ENCODE results near the gene GNB5. TPM values are rescaled to one million over a fixed set of nuclear protein-coding genes. Genes with fewer than 3 reads are reported as not detected.

GNB5 gene
- total RNA-seq, 1 experiment from 2014 or later = 58.7 TPM

GRCh38 chr15:52218371-52218770, 27.2 kb upstream of the GNB5 start:
- DNase-seq (ENCODE audit: low read depth, low spot score) (no peak), ATAC-seq (no peak)
- Histone ChIP-seq H3K27ac (ENCODE audit: low read length) (no peak overlapping the region), H3K36me3 (ENCODE audit: control insufficient read depth, insufficient read depth, low read length) (peaks cover 4% of the 10 kb centered on the region; the same call in 1 of the 2 replicates), H3K27me3 (ENCODE audit: control insufficient read depth, insufficient read depth, low read length) (no peaks in the 10 kb centered on the region), H3K4me1 (ENCODE audit: control insufficient read depth, insufficient read depth, low read length) (no peaks in the 10 kb centered on the region), H3K9me3 (ENCODE audit: control insufficient read depth, insufficient read depth, low read depth, low read length) (no peaks in the 10 kb centered on the region), H3K4me3 (ENCODE audit: low read depth in 2 of 2, low read length in 2 of 2) (no peak overlapping the region)
- CTCF ChIA-PET = no interaction called here
- POLR2A ChIA-PET = no interaction called here
- no TSS peak for BruUV-seq (replicated peaks)
- intact Hi-C loops (cut with micrococcal nuclease; ENCODE audit: unreplicated experiment) (no loop called here), in situ Hi-C loops (cut with HindIII; ENCODE audit: low pct_unique_long_range_greater_than_20kb, low sequenced_read_pairs) (no loop called here)
- TF ChIP-seq, protein P1, sequence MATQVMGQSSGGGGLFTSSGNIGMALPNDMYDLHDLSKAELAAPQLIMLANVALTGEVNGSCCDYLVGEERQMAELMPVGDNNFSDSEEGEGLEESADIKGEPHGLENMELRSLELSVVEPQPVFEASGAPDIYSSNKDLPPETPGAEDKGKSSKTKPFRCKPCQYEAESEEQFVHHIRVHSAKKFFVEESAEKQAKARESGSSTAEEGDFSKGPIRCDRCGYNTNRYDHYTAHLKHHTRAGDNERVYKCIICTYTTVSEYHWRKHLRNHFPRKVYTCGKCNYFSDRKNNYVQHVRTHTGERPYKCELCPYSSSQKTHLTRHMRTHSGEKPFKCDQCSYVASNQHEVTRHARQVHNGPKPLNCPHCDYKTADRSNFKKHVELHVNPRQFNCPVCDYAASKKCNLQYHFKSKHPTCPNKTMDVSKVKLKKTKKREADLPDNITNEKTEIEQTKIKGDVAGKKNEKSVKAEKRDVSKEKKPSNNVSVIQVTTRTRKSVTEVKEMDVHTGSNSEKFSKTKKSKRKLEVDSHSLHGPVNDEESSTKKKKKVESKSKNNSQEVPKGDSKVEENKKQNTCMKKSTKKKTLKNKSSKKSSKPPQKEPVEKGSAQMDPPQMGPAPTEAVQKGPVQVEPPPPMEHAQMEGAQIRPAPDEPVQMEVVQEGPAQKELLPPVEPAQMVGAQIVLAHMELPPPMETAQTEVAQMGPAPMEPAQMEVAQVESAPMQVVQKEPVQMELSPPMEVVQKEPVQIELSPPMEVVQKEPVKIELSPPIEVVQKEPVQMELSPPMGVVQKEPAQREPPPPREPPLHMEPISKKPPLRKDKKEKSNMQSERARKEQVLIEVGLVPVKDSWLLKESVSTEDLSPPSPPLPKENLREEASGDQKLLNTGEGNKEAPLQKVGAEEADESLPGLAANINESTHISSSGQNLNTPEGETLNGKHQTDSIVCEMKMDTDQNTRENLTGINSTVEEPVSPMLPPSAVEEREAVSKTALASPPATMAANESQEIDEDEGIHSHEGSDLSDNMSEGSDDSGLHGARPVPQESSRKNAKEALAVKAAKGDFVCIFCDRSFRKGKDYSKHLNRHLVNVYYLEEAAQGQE (IDR thresholded peaks at IDR 0.05; ENCODE audit: insufficient read depth in 1 of 2, low read depth in 2 of 2, low read length in 1 of 2) = no peak
- TF ChIP-seq CTCF (IDR thresholded peaks at IDR 0.05) (no peak), POLR2AphosphoS5 (IDR thresholded peaks at IDR 0.05; ENCODE audit: low read depth, low read length) (no peak), TCF7L2 (IDR thresholded peaks at IDR 0.05; ENCODE audit: low read depth, low read length) (no peak), SIN3A (IDR thresholded peaks at IDR 0.05; ENCODE audit: borderline replicate concordance, insufficient read depth, low read depth, low read length) (no peak)

GRCh38 chr15:52217186-52217585, 26.0 kb upstream of the GNB5 start:
- intact Hi-C loops (cut with micrococcal nuclease; ENCODE audit: unreplicated experiment) = no loop called here
- POLR2A ChIA-PET = no interaction called here
- CTCF ChIA-PET = interaction anchor here (0.8 kb wide), 1 partner anchor 9 kb away, joined by 4 read pairs; no protein-coding TSS in a partner anchor
- no peak overlapping the region for H3K27ac ChIP-seq (ENCODE audit: low read length)
- H3K4me1 ChIP-seq (ENCODE audit: control insufficient read depth, insufficient read depth, low read length) = no peaks in the 10 kb centered on the region
- no TSS peak for BruUV-seq (replicated peaks)
- H3K27me3 ChIP-seq (ENCODE audit: control insufficient read depth, insufficient read depth, low read length) = no peaks in the 10 kb centered on the region
- H3K36me3 ChIP-seq (ENCODE audit: control insufficient read depth, insufficient read depth, low read length) = peaks cover 4% of the 10 kb centered on the region; the same call in 1 of the 2 replicates
- TF ChIP-seq POLR2AphosphoS5 (IDR thresholded peaks at IDR 0.05; ENCODE audit: low read depth, low read length) (no peak), TCF7L2 (IDR thresholded peaks at IDR 0.05; ENCODE audit: low read depth, low read length) (no peak), SIN3A (IDR thresholded peaks at IDR 0.05; ENCODE audit: borderline replicate concordance, insufficient read depth, low read depth, low read length) (no peak), CTCF (IDR thresholded peaks at IDR 0.05) (peak; percentile 58)
- TF ChIP-seq, protein P1 (IDR thresholded peaks at IDR 0.05; ENCODE audit: insufficient read depth in 1 of 2, low read depth in 2 of 2, low read length in 1 of 2) = no peak
- no peaks in the 10 kb centered on the region for H3K9me3 ChIP-seq (ENCODE audit: control insufficient read depth, insufficient read depth, low read depth, low read length)
- ATAC-seq (peak; percentile 68), DNase-seq (ENCODE audit: low read depth, low spot score) (no peak)
- in situ Hi-C loops (cut with HindIII; ENCODE audit: low pct_unique_long_range_greater_than_20kb, low sequenced_read_pairs) = no loop called here
- no peak overlapping the region for H3K4me3 ChIP-seq (ENCODE audit: low read depth in 2 of 2, low read length in 2 of 2)

Data from Panc1 (cell line).